EH (cell line): ENCODE data around the gene ECI1.
A peak's percentile ranks its signal among the peaks of the same experiment; 100 is the strongest.
"Not testable (repeated sequence)": the region's sequence is repeated elsewhere in the genome, so short reads cannot be mapped to it uniquely, and the experiment has no call there.

Experiments
- DNase-seq: peaks from one replicate; pipeline ENCODE4 v3.0.0-alpha.2; 2015; ENCODE audit warnings: low read depth

ECI1 gene

DNA sequence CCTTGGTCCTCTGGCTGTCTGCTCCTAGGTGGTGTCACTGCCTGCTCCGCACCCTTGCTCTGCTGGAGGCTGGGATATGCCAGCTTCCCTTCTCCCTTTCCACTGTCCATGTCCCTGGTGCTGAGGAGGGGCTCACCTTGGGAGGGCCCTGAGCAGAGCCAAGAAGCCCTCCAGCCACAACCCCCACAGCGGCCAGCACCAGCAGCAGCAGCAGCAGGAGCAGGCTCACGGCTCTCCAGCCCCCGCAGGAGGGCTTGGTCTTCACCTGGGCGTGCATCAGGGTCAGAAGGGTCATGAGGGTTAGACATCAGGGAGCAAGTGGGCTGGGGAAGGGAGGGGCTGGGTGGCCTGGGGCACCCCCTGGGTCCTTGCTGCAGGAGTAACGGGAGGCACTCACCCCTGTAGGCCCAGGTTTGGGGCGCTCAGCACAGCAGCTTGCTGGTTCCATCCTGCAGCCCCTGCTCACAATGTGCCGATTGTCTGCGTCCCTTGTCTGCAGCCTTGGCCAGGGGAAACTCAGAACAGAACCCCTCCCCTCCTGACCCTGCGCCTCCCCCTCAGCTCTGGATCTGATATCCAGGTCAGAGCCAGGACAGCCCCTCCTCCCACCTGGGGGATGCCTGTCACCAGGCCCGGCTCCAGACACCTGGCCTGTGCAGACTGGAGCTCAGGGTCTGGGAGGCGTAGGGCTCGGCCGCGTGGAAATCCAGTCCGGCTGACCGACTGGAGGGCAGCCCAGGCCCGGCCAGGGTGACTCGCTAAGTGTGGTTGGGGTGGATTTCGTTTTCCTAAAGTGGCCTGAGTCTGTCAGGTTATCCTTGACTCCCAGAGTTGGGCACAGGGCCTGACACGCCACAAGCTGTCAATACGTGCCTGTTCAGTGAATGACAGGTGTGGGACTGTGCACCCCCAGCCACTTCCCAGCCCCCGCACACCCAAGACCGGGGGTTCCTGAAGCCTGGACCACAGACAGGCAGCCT lies 40.7 kb downstream of the ECI1 start, which contains the start of gene BRICD5:
TSS of gene BRICD5 (minus strand) at position 478 of the 980 bp plus-strand sequence. CDS start at position 448, 30 bp downstream.
- DNase-seq: no peak

DNA sequence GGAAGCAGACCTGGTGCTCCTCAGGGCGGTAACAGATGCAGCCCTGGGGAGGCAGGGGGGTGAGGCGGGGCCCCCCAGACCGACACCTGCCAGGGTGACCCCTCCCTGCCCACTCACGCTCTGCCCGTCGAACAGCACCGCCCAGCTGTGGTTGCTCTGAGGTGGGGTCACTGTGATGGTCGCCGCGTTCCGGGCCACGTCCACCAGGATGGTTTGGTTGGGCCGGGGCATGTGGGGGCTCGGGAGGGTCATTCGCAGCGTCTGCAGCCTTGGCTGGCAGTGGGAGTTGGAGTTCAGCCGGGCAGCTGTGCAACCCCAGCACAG lies 41.4 kb downstream of the ECI1 start:
- no peak for DNase-seq

DNA sequence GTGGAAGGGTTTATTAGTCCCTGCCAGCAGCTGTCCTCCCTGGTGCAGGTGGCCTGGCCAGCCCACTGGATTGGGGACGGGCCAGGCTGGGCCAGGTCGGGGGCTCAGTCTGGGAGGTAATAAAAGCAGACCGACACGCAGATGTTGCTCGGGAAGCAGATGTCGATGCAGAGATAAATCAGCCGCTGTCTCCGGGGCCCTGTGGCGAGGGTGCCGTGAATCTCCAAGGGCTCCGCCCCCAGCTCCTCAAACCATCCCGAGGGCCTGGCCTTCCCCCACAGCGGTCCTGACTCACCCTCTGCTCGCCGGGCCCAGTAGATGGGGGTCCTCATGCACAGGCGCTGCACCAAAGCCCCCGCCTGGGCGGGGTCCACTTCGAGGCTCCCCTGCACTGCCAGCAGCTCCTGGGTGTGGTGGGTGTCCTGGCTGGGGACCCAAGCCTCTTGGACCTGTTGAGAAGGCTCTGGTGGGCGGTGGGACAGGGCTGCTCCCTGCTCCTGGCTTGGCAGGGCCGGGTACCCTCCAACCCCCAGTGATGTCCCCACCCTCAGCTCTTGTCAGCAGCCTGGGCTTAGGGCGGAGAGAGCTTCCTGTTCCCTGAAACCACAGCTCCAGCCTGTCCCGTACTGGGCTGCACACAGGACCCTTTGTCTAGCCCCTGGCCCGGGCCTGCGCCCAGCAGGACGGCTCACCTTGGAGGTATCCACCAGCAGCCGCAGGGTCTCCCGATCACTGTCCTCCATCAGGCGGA lies 42.0 kb downstream of the ECI1 start:
- DNase-seq: no peak

DNA sequence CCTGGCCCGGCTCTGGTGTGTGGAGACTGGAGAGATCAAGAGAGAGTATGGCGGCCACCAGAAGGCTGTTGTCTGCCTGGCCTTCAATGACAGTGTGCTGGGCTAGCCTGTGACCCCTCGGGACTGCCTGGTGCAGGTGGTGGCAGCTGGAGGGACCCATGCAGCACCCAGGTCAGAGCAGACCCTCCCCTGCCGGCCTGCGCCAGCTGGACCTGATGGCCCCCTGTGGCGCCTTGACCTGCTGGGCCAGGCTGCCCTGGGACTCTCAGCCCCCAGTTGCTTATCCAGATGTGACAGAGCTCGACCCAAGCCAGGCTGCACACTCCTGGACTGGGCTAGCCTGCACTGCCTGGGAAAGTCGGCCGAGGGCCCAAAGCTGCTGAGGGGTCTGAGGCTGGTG lies 42.6 kb downstream of the ECI1 start:
- DNase-seq: no peak

DNA sequence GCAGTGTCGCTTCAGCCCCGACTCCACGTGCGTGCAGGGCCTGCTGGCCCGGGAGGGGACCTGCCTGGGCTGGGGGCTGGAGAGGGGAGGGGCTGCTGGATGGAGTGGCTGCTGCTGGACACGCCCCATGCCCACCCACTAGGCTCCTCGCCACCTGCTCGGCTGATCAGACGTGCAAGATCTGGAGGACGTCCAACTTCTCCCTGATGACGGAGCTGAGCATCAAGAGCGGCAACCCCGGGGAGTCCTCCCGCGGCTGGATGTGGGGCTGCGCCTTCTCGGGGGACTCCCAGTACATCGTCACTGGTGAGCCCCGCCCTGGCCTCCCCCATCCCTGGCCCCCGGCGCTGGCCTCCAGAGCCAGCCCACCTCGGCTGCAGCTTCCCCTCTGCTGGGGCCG lies 43.1 kb downstream of the ECI1 start:
- DNase-seq: no peak

DNA sequence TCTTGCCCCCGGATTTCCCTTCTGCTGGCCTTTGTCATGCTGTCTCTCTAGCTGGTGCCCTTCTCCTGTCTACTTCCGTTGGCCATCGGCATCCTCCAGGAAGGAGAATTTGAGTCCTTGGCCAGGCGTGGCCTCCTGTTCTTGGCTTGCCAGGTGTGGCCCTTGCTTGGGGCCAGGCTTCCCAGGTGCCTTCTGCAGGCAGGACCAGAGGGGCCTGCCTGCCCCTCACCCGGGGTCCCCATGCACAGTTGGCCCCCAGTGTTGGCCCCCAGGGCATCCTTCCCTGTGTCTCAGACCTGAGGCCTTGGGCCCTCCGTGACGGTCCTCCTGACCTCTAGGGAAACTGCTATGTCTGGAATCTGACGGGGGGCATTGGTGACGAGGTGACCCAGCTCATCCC lies 43.5 kb downstream of the ECI1 start:
- DNase-seq: no peak

DNA sequence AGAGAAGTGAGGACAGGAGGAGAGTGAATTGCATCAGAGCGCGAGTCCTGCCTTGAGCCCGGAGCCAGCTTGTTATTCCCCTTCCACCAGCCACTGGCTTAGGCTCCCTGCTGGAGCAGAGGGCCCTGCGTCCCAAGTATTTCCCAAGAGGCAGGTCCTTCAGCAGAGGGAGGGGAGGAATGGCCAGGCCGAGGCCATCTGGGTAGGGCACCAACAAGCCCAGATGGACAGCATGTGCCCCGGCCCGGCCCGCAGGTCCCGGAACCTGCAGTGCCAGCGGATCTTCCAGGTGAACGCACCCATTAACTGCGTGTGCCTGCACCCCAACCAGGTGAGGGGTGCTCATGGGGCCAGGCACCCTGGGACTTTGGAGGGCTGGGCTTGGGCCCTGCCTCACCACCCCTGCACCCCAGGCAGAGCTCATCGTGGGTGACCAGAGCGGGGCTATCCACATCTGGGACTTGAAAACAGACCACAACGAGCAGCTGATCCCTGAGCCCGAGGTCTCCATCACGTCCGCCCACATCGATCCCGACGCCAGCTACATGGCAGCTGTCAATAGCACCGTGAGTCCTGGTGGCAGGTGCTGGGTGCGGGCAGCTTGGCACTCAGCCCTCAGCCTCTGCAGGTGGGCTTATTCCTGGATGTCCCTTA lies 44.5 kb downstream of the ECI1 start:
- no peak for DNase-seq

DNA sequence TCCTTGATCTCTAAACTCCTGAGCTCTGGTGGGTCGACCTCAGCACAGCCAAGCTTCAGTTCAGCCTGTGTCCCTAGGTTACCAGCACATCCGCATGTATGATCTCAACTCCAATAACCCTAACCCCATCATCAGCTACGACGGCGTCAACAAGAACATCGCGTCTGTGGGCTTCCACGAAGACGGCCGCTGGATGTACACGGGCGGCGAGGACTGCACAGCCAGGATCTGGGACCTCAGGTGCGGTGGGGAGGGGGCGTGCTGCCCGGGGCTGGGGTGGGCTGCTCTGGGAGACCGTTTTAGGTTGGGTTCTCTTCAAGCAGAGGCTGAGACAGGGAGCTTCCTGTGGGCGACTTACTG lies 45.0 kb downstream of the ECI1 start:
- no peak for DNase-seq

DNA sequence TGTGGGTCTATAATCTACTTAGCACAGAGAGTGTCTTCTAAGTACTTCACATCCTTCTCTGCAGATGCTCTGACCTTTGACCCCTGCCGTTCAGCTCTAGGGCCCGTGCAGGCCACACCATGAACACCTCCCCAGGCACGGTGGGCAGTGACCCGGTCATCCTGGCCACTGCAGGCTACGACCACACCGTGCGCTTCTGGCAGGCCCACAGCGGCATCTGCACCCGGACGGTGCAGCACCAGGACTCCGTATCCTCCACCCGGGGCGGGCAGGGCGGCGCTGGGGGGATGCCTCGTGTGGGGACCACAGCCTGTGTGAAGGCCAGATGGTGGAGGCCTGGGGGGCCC lies 45.4 kb downstream of the ECI1 start:
- DNase-seq: no peak

DNA sequence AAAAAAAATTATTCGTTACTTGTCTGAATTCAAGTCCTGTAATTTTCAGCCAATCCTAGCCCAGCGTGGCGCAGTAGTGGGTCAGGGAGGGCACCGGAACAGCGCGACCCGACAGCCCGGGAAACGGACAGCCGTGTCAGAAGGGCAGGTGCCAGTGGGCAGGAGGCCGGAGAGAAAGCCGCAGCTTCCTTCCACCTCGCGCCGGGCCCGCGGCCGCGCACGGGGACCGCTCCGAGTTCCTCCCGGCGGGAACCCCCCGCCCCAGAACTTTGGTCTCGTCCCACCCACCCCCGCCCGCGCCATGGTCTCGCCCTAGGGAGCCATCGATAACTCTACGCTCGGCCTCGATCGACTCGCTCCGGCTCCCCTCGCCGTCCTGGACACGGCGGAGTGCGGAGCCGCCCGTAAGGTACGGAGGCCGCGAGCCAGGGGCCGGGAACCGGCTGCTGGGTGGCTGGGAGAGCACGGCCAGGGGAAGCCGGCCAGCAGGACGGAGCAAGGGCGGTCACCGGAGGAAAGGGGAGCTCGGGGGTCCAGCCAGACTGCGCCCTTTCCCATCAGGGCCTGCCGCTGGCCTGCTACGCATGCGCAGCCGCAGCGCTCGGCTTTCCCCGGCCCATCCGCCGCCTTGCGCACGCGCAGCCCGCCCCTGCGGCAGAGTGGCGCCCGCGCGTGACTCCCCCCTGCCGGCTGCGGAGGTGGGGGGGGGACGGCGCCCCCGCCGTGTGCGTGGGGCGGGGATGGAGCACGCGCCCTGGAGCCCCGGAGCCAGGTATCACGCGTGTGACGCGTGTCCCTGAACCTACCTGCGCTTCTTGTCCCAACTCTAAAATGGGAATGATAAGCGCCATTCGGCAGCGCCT lies 46.1 kb downstream of the ECI1 start, which contains the start of gene MLST8:
TSS of gene MLST8 (plus strand) at position 351 of the 863 bp plus-strand sequence. CDS start 632 bp downstream, outside the sequence.
- DNase-seq: peak; percentile 84

DNA sequence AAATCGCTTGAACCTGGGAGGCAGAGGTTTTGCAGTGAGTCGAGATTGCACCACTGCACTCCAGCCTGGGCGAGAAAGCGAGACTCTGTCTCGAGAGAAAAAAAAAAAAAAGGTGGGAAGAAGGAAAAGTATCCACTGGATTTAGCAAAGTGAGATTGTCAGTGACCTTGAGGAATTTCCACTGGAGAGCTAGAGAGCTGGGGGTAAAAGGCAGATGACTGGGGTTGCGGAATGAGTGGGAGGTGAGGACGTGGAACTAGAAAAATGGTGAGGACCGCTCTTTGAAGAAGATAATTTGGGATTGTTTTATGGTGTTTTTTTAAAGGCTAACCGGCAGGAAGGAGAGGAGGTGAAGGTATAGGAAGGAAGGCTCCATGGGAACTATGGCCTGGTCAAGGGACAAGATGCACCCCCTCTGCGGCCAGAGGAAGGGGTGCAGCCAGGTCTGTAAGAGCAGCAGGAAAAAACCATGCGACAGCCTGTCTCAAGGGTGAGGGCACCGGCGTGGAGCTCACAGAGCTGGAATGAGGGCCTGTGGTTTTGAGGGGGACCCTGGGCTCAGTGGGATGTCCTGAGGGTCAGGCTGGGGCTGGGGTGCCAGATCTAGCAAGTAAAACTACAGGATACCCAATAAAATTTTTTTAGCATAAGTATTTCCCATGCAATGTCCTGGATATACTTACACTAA lies 46.8 kb downstream of the ECI1 start:
- no peak for DNase-seq

DNA sequence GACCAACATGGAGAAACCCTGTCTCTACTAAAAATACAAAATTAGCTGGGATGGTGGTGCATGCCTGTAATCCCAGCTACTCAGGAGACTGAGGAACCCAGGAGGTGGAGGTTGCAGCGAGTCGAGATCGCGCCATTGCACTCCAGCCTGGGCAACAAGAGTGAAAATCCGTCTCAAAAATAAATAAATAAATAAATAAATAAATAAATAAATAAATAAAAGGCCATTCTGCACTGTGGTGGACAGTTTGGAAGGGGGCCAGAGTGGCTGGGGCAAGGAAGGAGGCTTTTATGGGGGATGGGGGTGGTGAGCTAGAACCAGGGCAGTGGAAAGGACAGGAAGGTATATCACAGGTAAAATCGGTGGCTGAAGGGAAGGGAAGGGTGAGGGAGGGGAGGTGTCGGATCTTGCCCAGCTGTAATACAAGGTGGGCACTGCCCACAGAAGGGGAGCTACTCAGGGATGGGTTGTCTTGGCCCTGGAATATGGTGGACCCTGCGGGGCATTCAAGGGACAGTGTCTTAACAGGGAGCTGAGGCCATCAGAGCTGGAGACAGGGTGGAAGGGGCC lies 48.2 kb downstream of the ECI1 start:
- not testable (repeated sequence) for DNase-seq

DNA sequence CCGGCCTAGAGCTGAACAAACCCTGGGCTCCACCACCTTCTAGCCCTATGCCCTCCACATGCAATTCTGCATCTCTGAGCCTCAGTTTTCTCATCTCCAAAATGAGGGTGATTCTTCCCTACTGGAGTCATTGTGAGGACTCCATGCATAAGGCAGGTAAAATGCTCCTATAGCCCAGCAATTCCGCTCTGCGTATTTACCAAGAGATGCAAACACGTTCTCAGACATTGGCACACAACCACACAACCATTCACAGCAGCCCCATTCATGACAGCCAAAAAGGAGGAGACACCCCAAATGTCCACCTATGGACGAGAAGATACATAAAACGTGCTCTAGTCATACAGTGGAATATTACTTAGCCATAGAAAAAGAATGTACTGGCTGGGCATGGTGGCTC lies 51.1 kb downstream of the ECI1 start:
- DNase-seq: no peak

DNA sequence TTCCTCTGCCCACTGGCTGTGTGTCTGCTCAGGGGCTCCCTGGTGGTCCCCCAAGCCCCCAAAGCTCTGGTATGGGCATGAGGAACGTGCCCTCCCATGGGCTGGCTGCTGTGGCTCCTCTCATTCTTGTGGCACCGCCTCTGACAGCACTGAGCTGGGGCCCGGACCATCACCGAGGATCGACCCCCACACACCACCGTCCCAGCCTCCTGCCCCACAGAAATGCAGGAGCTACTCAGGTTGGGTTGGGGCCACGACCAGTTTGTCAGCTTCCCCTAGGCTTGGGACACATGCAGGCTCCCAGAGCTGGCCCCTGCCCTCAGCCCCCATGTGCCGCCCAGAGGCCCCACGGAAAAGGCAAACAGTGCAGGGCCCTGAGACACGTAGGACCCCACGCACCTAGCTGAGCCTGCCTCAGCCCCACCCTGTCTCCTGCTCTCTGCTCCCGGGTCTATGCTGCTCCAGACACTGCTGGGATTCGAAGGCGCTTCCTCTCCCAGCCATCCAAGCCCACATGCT lies 51.7 kb downstream of the ECI1 start:
- no peak for DNase-seq

DNA sequence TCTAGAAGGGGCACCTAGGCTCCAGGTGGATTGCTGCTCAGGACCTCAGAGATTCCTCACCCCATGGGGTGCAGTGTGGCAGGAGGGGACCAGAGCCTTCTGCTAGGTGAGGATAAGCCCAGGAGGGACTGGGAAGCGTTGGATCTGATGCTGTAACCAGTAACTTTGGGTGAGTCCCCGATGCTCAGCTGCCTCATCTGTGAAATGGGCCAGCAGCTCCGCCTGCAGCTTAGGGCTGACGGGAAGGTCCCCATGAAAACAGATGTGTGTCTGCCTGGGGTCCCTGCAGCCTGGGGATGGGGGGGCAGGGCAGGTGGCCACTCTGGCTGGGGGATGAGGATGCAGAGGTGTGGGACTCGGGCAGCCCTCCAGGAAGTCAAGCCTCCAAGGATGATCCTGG lies 52.3 kb downstream of the ECI1 start:
- no peak for DNase-seq

DNA sequence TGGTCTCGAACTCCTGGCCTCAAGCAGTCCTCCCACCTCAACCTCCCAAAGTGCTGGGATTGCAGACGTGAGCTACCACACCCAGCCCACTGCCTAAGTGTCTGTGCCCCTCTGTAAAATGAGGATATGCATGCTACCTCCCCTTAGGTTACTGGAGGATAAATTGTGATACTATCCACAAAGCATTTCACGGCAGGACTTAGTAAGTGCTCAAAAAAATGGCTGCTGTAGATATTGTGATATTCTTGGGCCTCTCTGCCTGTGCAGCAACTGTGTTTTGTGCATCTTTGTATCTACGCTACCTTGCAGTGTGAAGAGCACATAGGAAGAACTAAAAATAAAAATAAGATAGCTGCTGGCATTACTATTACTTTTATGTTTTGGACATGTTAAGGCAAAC lies 53.1 kb downstream of the ECI1 start:
- DNase-seq: no peak

DNA sequence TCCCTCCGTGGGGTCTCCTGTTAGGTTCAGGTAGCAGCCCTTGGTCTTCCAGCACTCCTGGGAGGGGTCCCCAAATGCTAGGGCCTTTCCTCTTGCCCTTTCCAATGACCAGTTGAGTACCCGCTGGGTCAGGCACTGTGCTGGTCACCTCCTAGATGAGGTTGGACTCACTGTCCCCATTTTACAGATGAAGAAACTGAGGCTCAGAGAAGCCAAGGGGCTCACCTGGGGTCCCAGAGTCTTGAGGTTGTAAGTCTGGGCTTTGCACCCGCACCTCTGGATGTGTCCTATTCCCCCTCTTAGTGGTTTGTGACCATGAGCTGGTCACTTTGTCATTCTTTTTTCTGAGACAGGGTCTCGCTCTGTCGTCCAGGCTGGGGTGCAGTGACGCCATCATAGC lies 53.6 kb downstream of the ECI1 start:
- no peak for DNase-seq

DNA sequence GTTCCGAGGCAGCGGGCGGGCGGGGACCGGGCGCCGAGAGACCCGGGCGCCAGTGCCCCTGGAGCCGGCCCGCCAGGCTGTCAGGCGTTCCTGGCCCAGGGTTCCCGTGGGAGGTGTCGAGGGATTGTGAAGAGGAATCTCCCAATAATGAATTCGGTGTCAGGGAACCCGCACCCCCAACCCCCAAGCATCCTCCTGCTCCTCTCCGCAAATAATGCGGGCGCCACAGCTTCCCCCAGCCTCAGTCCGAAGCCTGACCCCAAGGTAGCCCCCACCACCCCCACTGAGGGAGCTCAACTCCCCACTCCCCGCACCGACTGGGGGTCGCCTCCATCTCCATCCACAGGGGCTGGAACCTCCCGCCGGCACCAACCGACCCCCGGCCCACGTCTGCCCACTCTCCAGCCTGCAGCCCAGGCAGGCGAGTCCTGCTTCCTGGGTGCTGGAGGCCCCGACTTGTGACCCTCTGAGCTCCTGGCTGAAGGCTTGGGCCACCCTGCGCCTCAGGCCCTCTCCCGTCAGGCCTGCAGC lies 54.3 kb downstream of the ECI1 start:
- DNase-seq: no peak

DNA sequence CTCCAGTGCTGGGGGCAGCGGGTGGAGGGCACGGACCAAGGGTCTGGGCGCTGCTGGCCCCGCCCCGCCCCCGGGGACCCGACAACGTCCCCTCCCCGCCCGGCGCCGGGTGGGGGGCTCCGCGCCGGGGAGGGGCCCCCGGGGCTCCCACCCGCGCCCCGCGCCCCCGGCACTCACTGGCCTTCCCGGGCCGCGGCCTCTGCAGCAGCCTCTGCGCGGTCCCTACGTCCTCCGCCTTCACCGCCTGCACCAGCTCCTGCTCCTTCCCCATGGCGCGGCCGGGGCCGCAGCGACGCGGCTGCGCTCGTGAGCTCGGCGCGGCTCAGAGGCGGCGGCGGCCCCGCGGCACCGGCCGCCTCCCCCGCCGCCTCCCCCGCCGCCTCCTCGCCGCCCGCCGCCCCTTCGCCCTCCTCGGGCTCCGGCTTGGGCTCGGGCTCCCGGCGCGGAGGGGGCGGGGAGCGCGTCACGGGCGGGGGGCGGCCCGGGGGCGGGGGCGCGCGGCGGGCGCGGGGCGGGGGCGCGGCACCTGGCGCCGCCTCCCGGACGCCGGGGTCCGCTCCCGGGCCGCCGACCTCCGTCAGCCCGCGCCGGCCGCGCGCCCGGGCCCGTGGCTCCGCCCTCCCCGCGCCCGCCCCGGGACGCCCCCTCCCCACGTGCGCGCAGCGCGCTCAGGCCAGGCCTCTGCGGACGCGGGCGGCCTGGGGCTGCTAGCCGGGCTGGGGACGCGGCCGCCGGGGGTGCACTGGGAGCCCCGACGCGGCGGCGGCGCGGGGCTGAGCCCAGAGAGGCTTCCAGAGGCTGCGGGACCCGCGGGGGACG lies 55.0 kb downstream of the ECI1 start, which contains the start of gene CASKIN1:
TSS of gene CASKIN1 (minus strand) at position 444 of the 819 bp plus-strand sequence. CDS start at position 271, 173 bp downstream.
- peak; percentile 38 for DNase-seq
